ENCODE data around the gene CRYAA.
"Not testable (repeated sequence)": the region's sequence is repeated elsewhere in the genome, so short reads cannot be mapped to it uniquely, and the experiment has no call there.

DNA sequence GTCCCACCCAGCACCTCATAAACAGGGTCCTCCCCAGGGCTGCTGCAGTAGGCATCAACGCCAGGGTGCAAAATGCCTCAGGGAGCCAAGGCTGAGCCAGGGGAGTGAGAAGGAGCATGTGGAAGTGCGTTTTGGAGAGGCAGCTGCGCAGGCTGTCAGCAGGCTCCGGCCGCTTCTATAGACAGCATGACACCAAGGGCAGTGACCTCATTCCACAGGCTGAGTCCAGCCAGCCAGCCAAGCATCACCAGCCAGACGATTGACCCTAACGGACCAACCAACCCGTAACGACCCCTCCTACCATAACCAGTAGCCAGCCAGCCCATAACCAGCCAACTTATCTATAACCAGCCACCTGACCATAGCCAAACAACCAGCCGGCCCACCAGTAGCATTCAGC lies 1.1 kb downstream of the CRYAA start:
- TF ChIP-seq, protein P1, sequence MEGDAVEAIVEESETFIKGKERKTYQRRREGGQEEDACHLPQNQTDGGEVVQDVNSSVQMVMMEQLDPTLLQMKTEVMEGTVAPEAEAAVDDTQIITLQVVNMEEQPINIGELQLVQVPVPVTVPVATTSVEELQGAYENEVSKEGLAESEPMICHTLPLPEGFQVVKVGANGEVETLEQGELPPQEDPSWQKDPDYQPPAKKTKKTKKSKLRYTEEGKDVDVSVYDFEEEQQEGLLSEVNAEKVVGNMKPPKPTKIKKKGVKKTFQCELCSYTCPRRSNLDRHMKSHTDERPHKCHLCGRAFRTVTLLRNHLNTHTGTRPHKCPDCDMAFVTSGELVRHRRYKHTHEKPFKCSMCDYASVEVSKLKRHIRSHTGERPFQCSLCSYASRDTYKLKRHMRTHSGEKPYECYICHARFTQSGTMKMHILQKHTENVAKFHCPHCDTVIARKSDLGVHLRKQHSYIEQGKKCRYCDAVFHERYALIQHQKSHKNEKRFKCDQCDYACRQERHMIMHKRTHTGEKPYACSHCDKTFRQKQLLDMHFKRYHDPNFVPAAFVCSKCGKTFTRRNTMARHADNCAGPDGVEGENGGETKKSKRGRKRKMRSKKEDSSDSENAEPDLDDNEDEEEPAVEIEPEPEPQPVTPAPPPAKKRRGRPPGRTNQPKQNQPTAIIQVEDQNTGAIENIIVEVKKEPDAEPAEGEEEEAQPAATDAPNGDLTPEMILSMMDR (IDR thresholded peaks at IDR 0.05): not testable (repeated sequence)
- TF ChIP-seq POLR2AphosphoS5, POLR2A (IDR thresholded peaks at IDR 0.05): not testable (repeated sequence)
